Stimulated activated CD8-positive, alpha-beta memory T cell treated with anti-CD3 and anti-CD28 coated beads, Interleukin-7, amount 100 ng/mL, for 4 hours (primary cell): Measurements from ENCODE around the gene SLC16A4.
"Not testable (repeated sequence)": the region's sequence is repeated elsewhere in the genome, so short reads cannot be mapped to it uniquely, and the experiment has no call there.

Source experiments
- DNase-seq, 2 donors: peaks; one replicate each; pipeline ENCODE4 v3.0.0-alpha.2; 2020; ENCODE audit warnings: low read depth in 2 of 2

Gene SLC16A4

DNA sequence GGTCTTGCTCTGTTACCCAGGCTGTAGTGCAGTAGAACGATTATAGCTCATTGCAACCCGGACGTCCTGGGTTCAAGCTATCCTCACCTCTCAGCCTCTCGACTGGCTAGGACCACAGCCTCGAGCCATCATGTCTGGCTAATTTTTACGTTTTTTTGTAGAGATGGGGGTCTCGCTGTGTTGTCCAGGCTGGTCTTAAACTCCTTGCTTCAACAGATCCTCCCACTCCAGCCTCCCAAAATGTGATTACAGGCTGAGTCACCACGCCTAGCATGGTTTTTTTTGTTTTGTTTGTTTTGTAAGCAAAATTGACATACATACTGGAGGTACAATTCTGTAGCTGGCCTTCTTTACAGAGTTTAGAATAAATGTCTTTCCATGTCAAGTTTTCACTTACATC lies 17.7 kb upstream of the SLC16A4 start:
- no peak for DNase-seq

DNA sequence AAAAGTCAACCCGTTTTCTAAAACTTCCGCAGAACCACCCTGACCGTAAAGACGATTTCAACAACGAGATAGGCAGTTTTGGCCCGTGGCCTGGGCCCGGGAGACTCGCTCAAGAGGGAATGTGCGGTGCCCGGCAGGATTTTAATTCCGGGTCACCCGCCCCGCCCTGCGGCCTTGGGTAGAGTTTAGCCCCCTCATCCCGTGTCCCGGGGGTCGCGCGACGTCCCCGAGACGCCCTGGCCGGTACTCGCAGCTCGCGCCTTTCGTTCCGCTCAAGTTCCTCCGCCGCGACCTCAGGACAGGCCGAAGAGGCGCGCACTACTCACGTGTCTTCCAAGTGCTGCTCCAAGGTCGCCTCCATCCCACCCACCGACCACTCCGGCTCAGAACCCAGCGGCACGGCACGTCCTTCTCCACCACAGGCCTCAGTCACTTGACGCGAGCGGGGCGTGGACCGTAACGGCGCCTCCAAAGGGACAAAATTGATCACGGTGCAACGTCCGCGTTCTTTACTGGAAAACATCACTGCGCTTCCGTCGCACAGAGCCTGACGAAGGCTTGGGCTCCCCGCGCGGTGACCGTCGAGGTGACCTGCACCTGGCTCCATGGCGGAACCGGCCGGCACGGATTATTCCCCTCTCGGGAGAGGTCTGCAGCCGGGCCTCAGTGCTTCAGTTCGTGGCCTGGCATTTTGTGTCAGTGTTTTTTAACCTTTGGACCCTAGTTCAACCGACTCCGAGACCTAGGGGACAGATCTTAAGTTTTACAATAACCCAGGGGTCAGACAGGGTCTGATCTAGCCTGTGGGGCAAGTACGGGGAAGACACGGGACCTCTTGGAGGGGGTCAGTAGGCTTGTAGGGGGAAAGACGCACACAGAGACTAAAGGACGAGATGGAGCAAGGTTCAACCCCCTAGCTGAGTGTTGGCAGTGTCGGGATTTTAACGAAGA lies 16.7 kb upstream of the SLC16A4 start, which contains the start of gene LAMTOR5:
TSS of gene LAMTOR5 (minus strand) at position 435 of the 951 bp plus-strand sequence. CDS start at position 361, 74 bp downstream.
- peak; percentile 83 to 86 for DNase-seq

DNA sequence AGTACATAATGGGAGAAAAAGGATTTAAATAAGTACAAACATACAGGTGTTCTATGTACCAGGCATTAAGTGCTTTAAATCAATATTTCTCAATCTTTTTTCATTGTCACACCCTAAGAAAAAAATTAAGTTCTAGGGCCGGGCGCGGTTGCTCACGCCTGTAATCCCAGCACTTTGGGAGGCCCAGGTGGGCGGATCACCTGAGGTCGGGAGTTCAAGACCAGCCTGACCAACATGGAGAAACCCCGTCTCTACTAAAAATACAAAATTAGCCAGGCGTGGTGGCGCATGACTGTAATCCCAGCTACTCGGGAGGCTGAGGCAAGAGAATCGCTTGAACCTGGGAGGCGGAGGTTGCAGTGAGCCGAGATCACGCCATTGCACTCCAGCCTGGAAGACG lies 15.6 kb upstream of the SLC16A4 start:
- not testable (repeated sequence) for DNase-seq

DNA sequence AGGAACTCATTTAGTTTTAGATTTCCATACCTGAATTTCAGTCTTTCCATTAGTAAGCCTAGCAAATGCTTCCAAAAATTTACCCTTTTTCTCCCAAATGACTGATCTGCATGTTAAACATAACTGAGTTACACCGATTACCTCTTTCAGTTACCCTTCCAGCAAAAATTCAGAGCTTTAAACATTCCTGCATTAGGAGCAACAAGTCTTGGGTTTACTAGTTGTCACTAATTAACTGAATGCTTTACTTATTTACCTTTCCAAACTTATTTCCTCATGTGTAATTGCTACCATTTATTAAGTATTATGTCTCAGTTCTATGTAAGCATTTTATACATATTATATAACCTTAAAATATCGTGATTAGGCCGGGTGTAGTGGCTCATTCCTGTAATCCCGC lies 13.6 kb upstream of the SLC16A4 start:
- no peak for DNase-seq

DNA sequence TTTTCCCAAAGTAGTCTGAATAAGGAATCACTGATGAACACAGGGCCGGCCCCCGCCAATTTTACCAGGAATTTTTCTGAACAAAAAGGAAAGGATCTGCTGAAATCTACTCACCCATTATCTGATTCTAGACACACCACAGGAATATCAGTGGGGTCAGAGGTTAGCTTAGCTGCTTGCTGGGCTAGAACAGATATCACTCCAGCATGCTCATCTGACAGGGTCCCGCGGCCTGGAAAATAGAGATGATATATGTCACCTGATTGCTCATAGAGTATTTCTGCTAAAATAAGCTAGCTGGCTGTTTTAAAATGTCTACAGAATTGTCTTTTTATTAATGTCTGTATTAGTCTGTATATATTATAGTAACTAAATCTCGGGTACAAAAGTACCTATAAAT lies 13.0 kb upstream of the SLC16A4 start:
- no peak for DNase-seq

DNA sequence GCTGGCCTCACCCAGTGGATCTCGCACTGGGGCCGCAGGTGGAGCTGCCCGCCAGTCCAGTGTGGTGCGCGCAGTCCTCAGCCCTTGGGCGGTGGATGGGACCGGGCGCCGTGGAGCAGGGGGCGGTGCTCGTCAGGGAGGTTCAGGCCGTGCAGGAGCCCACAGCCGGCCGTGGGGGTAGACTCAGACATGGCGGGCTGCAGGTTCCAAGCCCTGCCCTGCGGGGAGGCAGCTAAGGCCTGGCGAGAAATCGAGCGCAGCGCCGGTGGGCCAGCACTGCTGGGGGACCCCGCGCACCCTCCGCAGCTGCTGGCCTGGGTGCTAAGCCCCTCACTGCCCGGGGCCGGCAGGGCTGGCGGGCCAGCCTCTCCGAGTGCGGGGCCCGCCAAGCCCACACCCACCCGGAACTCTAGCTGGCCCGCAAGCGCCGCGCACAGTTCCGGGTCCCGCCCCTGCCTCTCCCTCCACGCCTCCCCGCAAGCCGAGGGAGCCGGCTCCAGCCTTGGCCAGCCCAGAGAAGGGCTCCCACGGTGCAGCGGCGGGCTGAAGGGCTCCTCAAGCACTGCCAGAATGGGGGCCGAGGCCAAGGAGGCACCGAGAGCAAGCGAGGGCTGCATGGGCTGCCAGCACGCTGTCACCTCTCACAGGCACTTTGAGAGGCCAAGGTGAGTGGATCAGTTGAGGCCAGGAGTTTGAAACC lies 5.6 kb upstream of the SLC16A4 start:
- DNase-seq: not testable (repeated sequence)

DNA sequence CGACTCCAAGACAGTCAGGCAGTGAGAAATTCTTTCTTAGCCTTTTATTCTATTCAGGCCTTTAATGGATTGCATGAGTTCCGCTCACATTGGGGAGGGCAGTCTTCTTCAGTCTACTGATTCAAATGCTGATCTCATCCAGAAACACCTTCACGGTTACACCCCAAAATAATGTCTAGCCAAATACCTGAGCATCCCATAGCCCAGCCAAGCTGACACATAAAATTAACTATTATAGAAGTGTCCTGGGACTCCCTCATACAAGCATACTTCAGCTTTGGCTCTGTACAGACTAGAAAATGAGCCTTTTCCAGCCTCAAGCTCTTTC lies 3.6 kb upstream of the SLC16A4 start:
- no peak for DNase-seq

DNA sequence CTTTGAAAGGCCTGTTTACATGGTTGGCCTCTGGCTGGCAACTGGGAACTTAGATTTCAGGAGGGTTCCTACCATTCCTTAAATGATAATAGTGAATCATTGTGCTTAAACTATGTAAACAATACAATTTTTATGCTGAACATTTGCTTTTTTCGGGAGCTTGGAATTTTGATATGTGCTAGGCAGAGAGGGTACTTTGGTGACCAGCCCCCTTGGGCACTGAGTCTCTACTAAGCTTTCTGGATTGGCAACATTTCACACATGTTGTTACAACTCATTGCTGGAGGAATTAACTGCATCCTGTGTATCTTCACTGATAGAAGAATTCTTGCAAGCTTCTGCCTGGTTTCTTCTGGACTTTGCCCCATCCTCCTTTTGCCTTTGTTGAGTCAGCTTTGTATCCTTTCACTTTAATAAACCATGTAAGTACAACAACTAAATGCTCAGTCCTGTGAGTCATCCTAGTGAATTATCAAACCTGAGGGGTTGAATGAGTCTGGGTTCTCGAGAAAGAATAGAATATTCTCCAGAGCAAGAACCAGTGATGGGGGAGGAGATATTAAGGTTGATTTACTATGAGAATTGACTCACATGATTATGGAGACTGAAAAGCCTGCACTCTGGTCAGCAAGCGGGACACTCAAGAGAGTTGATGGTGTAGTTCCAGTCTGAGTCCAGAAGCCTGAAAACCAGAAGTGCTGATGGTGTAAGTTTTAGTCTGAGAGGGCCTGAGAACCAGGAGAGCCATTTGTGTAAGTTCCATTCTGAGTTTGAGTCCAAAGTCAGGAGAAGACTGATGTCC lies 3.1 kb upstream of the SLC16A4 start:
- no peak for DNase-seq

DNA sequence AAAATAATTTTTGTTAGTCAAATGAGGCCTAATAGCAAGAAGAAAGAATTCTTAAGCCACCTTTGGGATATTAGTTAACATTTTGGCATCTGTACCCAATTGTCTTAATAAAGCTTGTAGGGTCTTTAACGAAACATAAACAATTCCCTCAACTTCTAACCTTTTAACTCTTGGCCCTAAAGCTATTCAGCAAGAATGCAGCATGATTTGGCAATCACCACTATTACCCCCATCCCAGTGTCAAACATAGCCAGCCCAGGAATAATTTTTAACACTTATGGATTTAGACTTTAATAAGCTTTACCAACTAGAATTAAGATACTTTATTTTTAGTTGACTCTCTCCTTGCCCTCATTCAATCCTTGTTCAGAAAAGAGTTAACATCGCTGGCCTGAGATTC lies 2.5 kb upstream of the SLC16A4 start:
- DNase-seq: no peak

DNA sequence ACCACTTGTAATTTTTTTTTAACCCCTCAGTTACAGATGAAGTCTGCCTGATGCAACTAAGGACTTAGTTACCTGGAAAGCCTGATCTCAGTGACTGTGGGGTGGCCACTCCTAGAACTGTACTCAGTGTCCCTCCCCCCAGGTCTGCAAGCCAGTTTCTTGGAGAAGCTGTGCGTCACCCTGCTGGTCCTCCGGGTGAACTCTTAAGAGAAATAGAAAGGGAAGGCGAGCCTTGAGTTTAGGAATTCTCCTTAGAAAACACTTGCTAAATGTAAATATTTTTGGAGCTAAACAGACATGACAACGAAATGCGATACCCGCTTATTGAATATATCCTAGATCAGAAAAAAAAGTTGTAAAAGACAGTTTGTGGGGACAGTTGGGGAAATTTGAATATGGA lies 730 bp downstream of the SLC16A4 start:
- no peak for DNase-seq

DNA sequence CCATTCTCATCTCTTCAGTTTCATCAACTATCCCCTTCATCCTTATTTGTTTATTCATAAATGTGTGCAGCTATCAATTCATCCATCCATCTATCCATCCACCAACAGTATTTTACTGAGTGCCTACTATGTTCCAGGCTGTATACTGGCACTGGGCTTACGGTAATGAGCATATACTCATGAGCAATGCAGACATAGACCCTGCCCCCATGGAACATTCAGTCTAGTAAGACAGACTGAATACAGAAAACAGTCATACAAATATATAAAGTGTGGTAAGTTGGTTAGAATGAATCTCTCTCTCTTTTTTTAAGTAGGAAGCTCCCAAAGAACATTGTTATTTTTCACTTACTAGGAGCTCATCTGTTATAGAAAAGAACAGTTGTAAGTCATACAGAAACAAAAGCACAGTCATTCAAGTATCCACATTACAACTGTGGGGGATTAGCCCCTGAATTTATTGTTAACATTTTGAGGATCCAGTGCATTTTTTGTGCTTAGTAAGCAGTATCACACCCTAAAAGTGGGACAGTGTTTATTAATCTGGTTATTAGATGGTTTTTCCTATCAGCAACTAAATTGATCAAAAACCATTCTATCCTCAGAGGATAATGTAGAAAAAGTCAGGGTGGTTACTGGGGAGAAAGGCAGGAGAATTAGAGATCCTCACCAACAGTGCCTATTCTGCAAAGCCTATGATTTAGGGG lies 3.6 kb downstream of the SLC16A4 start:
- DNase-seq: no peak

DNA sequence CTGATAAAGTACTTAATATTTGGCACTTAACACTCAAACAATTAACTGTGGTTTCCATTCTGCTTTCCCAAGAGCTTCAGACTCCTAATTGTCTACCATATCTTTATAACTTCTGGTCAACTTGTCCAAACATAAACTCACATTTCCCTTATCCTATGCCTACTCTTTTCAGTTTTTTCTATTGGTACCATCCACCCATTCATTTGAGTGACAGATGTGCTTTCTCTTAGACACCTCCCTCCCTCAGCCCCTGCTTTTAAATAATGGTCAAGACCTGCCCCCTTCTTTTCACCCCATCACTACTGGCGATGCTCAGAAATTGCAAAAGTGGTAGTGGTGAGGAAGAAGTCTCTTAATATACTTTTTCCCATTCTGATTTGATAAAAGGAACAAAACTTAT lies 5.5 kb downstream of the SLC16A4 start:
- DNase-seq: no peak

DNA sequence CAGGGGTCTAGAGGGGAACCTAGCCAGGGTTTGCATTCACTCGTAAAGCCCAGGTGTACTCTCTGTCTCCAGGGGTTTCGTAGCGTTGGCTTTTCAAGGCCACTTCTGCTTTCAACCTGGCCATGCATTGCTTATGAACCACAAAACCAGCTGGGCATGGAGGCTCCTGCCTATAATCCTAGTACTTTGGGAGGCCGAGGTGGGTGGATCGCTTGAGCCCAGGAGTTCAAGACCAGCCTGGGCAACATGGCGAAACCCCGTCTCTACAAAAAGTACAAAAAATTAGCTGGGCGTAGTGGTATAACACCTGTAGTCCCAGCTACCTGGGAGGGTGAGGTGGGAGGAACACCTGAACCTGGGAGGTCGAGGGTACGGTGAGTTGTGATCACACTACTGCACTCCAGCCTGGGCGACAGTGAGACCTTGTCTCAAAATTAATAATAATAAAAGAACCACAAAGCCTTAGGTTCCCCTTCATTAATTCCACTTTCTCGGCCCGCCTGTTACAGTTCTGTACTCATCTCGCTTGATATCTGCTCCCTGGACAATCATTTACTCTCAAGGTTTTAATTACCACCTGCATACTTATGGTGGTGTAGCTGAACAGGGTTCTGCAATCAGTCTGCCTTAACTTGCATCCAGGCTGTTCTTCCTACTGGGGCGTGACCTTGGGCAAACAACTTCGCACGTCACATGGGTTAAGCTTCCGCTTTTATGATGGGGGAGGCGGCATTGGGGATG lies 6.1 kb downstream of the SLC16A4 start:
- DNase-seq: no peak

DNA sequence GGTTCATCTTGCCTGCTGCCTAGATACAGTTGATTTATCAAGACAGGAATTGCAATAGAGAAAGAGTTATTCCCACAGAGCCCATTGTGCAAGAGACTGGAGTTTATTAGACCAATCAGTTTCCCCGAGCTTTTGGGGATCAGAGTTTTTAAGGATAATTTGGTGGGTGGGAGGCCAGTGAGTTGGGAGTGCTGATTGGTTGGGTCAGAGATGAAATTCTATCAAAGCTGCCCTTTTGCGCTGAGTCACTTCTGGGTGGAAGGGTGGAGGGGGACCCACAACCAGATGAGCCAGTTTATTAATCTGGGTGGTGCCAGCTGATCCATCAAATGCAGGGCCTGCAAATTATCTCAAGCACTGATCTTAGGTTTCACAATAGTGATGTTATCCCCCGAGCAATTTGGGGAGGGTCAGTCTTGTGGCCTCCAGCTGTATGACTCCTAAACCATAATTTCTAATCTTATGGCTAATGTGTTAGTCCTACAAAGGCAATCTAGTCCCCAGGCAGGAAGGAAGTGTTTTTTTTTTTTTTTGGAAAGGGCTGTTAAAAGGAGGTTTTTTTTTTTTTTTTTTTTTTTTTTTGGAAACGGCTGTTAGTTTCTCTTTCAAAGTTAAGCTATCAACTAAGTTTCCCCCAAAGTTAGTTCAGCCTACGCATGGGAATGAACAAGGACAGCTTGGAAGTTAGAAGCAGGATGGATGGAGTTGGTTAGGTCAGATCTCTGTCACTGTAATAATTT lies 7.4 kb downstream of the SLC16A4 start:
- DNase-seq: no peak

DNA sequence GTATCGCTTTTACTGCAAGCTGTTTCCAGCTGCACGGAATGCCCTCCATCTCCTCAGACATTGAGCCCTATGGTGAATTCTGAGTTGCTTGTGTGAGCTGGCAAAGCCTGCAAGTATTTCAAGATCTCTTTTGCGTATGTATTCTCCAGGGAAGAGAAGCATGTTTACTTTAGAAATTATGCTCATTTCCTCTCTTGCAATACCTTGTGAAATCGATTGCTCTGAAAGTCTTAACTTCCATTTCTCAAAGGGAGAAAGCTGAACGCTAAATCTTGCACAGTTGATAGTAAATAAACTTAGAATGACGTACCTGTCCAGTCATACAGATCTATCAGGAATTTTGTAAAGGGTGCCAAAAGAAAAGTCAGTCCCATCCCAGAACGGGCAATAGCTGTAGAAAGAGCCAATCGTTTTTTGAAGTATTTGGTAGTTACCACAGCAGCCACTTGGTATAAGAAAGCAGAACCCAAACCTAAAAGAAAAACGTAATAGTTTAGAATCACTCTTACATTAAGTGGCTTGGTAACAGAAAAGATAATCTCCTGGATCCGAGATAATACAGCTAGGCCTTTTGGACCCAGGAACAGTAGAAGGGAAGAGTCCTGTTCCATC lies 10.0 kb downstream of the SLC16A4 start:
- no peak for DNase-seq

DNA sequence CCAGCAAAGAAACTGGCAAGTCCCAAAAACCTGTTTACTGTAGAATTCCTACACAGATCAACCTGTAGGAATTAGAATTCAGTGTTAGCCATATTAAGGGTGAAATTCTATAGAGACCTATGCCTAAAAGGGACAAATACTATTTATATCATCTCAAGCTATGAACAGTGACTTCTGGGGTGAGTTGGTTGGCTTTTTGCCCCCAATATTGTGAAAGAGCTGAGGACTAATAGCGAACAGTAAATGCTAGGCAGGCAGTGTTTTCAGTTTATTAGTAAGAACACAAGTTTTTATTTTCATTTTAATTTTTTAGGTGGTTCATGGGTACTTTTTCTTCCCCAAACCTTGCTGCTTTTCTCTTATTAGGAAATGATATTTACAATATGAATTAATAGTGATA lies 15.3 kb downstream of the SLC16A4 start:
- DNase-seq: no peak

DNA sequence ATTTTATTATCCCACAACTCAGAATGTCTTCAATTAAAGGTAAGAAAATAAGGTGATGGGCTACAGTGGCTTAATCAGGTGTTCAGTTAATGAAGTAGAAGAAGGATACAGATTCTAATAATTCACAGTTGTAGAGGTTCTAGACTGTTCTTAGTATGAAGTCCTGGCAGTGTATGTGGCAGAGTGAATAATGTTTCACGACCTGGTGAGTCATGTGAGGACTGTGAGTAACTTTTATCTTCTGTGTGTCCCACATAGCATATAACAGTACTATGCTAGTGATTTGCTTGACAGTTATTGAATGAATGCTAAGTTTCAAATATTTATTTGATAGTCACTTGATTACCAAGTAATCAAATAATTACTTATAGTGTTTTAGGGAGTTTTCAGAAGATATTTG lies 20.0 kb downstream of the SLC16A4 start:
- DNase-seq: no peak

DNA sequence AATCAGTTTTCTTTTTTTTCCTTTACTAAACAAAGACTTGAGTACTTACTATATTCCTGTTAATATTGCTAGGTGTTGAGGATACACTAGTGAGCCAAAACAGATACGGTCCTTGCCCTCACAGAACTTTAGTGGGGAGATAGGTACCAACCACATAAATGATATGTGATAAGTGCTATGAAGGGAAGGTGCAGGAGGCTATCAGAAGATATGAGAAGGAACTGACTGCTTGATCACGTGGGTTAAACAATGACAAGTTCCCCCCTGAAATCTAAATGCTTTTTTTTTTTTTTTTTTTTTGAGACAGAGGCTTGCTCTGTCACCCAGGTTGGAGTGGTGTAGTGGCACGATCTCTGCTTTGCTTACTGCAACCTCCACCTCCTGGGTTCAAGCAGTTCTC lies 26.6 kb downstream of the SLC16A4 start:
- no peak for DNase-seq

DNA sequence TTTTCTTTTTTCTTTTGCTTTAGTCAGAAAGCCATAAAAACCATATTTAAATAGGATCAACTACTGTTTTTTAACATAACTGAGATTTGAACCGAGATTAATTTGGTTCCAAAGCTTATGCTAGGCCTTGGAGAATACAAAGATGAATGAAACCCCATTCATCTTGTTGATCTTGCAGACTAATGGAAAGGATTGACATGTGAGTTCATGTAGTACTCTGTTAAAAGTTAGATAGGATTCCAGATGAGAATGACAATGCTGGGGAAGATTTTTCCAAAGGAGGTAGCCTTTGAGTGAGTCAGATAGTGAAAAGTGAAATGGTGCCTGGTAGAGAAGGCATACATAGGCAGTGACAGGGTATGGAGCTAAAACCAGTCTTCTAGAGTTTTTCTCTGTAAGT lies 29.0 kb downstream of the SLC16A4 start:
- no peak for DNase-seq

DNA sequence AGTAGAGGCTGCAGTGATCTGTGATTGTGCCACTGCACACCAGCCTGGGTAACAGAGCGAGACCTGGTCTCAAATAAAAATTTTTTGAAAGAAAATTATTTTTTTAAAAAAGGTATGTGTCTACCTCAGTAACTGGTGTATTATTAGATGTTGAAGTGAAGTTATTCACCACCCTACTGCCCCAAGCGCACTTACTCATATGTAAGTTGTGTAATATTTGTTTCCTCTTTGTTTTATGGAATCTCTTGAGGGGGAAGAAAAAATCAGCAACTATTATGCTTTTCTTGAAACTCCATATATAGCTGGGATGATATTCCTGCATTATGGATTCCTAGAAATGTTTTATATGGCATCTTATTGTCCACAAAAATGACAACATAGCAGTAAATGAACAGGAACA lies 30.4 kb downstream of the SLC16A4 start:
- no peak for DNase-seq
